Adrenal gland (tissue), 12 donors: ENCODE results near the gene ZNF780A. TPM values are rescaled to one million over a fixed set of nuclear protein-coding genes. Genes with fewer than 3 reads are reported as not detected.

Experiments
- DNase-seq, 7 donors: peaks; one replicate each; pipeline ENCODE4 v3.0.0-alpha.2; 2019 to 2020
- H3K27ac ChIP-seq, 5 donors: fragments of 200-600 bp; sonication (generic) in 4 of 5; 1 replicate in 3 of 5; 2 replicates in 2 of 5; pipeline versions ENCODE4 v1.5.1 to v1.8.0; 2016 to 2020; ENCODE audit warnings: mild to moderate bottlenecking in 1 of 5
- H3K27me3 ChIP-seq: fragments of 200-600 bp; 2 replicates; pipeline ENCODE4 v1.8.0; 2021
- H3K36me3 ChIP-seq, 2 donors: fragments of 200-600 bp; replicated peaks in 1 of 2; 1 replicate in 1 of 2; 2 replicates in 1 of 2; pipeline versions ENCODE4 v1.5.1 to v1.8.0; 2018 to 2022
- H3K4me1 ChIP-seq, 2 donors: fragments of 200-600 bp; replicated peaks in 1 of 2; 1 replicate in 1 of 2; 2 replicates in 1 of 2; pipeline versions ENCODE4 v1.5.1 to v1.8.0; 2018 to 2021
- H3K4me3 ChIP-seq, 4 donors: fragments of 200-600 bp; sonication (generic) in 3 of 4; one replicate each; pipeline ENCODE4 v1.5.1; 2016 to 2018
- H3K9me3 ChIP-seq, 3 donors: fragments of 200-600 bp; sonication (generic) in 1 of 3; replicated peaks in 1 of 3; 1 replicate in 2 of 3; 2 replicates in 1 of 3; pipeline versions ENCODE4 v1.5.1 to v1.8.0; 2016 to 2021
- POLR2A ChIP-seq, 2 donors: fragments of 450-650 bp; IDR thresholded peaks; one replicate each; pipeline ENCODE4 v1.6.1; 2017; ENCODE audit warnings: antibody characterized with exemption in 2 of 2, mild to moderate bottlenecking in 2 of 2, moderate library complexity in 1 of 2
- WGBS, 4 donors: extraction: QIAGEN DNeasy Blood & Tissue Kit in 2 of 4; methylation state at CpG; one replicate each; pipeline versions ENCODE4 v1.1.5 to v1.1.7; 2013 to 2017; 5-methylcytosine and 5-hydroxymethylcytosine counted together
- intact Hi-C, 2 donors: fragments of 100-400 bp; cut with DNase I; formaldehyde crosslinking; loops; one replicate each; pipeline versions ENCODE4 v1.14.1 to v1.15.0; 2022 to 2023
- polyA plus RNA-seq, 3 donors: library from polyadenylated mRNA; stranded (reverse); fragments of 200-250 nt in 2 of 3; fragments of 350-450 nt in 1 of 3; fragmentation: Illumina TruSeq in 1 of 3; extraction: RNeasy Lipid Tissue Mini Kit (QIAGEN cat#74804) in 1 of 3; gene quantifications; one replicate each; pipeline ENCODE4 v1.2.3, GENCODE V29; 2013 to 2014
- total RNA-seq, 9 donors: library from RNA; depleted of rRNA in 4 of 9; stranded (reverse); fragments of >200 nt in 4 of 9; fragments of 120-200 nt in 1 of 9; fragmentation: NEBNext Ultra II Directional in 1 of 9; extraction: Animal tissue kit (Norgen Biotek cat#: 25700) in 1 of 9; gene quantifications; one replicate each; pipeline versions ENCODE4 v1.1.0 to v1.2.4, GENCODE V29; 2013 to 2023
- TF ChIP-seq, protein P1 (sequence below), 6 experiments: fragments of 450-650 bp in 4 of 6; fragments of 200-600 bp in 2 of 6; sonication (generic) in 1 of 6; IDR thresholded peaks; 1 replicate in 5 of 6; 2 replicates in 1 of 6; pipeline versions ENCODE4 v1.5.1 to v1.8.0; 2016 to 2021; ENCODE audit warnings: antibody characterized with exemption in 6 of 6, mild to moderate bottlenecking in 2 of 6, moderate library complexity in 1 of 6
- donor health status: healthy with polysubstance abuse.
- donor health status: Bipolar disorder and iron deficiency.
- donor health status: DM: yes; HTN: yes; CAD: no.
- donor health status: DM: no; HTN: no; CAD: no.
- donor health status: DM: no; HTN: no; CAD: no.
- donor health status: DM: yes; HTN: yes; CAD: no.

The ZNF780A gene
- total and polyA plus RNA-seq, 12 donors: 12.9 to 65.6 (median 22.9) TPM

GRCh38 chr19:40093416-40093815 lies 2.7 kb upstream of the ZNF780A start:
- intact Hi-C loops: no loop called here
- TF ChIP-seq, protein P1, sequence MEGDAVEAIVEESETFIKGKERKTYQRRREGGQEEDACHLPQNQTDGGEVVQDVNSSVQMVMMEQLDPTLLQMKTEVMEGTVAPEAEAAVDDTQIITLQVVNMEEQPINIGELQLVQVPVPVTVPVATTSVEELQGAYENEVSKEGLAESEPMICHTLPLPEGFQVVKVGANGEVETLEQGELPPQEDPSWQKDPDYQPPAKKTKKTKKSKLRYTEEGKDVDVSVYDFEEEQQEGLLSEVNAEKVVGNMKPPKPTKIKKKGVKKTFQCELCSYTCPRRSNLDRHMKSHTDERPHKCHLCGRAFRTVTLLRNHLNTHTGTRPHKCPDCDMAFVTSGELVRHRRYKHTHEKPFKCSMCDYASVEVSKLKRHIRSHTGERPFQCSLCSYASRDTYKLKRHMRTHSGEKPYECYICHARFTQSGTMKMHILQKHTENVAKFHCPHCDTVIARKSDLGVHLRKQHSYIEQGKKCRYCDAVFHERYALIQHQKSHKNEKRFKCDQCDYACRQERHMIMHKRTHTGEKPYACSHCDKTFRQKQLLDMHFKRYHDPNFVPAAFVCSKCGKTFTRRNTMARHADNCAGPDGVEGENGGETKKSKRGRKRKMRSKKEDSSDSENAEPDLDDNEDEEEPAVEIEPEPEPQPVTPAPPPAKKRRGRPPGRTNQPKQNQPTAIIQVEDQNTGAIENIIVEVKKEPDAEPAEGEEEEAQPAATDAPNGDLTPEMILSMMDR (IDR thresholded peaks at IDR 0.05): no peak
- no peak for TF ChIP-seq POLR2A (IDR thresholded peaks at IDR 0.05)
- Histone ChIP-seq H3K4me1 (peaks cover 6 to 22% of the 10 kb centered on the region in 2 donors), H3K27ac (no peak overlapping the region), H3K36me3 (no peaks in the 10 kb centered on the region), H3K4me3 (no peak overlapping the region), H3K9me3 (no peaks in the 10 kb centered on the region), H3K27me3 (peaks cover 17% of the 10 kb centered on the region)
- 80 to 92% (median 88%) methylated on average over 1 of the region's 1 CpG for WGBS, 4 donors
- DNase-seq: no peak

DNA sequence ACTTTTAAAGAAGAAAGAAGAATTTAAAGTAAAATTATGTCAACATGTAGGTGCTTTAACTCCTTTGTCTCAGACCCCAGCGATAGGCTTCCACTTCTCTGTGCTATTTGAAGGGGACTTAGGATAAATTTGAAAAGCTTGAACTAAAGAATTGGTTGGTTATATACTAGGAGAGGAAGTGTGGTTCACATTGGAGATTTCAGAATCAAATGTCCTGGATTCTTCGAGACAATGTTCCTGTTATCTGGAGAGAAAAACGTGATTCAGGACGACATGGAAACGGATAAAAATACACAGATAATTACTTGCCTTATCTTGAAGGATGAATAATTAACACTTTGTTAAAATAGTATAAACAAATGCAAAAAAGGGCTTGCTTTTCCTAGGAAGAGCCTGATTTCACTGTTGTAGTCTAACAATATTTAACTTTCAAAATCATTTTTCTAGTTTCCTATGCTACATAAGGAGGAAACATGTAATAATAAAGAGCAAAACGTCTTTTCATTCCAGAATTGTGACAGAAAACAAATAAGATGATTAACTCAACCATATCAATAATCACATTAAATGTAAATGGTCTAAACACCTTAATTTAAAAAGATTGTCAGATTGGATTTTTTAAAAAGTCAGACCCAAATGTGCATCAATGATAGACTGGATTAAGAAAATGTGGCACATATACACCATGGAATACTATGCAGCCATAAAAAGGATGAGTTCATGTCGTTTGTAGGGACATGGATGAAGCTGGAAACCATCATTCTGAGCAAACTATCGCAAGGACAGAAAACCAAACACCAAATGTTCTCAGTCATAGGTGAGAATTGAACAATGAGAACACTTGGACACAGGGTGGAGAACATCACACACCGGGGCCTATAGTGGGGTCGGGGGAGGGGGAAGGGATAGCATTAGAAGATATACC lies 724 bp upstream of the ZNF780A start:
- DNase-seq: no peak
- H3K9me3 ChIP-seq: no peaks in the 10 kb centered on the region
- intact Hi-C loops: no loop called here

DNA sequence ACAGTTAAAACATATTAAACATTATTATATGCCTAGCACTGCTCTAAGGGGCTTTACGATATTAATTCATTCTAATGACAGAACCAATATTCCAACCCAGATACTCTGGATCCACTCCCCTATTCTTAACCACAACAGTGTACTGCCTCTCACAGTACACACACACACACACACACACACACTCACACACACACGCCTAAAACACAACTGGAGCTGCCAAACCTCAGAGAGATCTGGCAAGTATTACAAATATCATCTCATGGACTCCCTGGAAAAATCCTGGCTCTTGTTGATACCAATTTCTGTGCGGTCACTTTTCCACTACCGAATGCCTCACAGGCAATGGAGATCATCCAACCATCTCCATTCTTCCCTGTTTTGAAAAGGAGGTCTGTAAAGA lies 1.3 kb downstream of the ZNF780A start:
- Histone ChIP-seq H3K27ac (peak overlapping the region in 3 of 5 donors; percentile 90 to 95 (median 92)), H3K4me3 (peak overlapping the region in 2 of 4 donors; percentile 7 to 72), H3K4me1 (peaks cover 6 to 24% of the 10 kb centered on the region in 2 donors), H3K27me3 (no peaks in the 10 kb centered on the region), H3K9me3 (no peaks in the 10 kb centered on the region), H3K36me3 (peaks cover 0 to 2% of the 10 kb centered on the region in 2 donors)
- TF ChIP-seq, protein P1 (IDR thresholded peaks at IDR 0.05): no peak
- TF ChIP-seq POLR2A (IDR thresholded peaks at IDR 0.05): no peak
- DNase-seq: peak in 1 of 7 donors; percentile 17
- intact Hi-C loops: no loop called here
- WGBS, 4 donors: 60 to 68% (median 65%) methylated on average over 4 of the region's 4 CpGs

More for the DNA sequence above, 724 bp upstream of the ZNF780A start:
- WGBS, 4 donors: 39 to 42% (median 40%) methylated on average over 10 of the region's 10 CpGs
- Histone ChIP-seq H3K4me1 (peaks cover 6 to 24% of the 10 kb centered on the region in 2 donors), H3K27ac (peak overlapping the region; percentile 66 to 95 (median 90)), H3K36me3 (no peaks in the 10 kb centered on the region), H3K27me3 (peaks cover 11% of the 10 kb centered on the region), H3K4me3 (peak overlapping the region; percentile 62 to 88 (median 74))
- TF ChIP-seq, protein P1 (IDR thresholded peaks at IDR 0.05): no peak
- TF ChIP-seq POLR2A (IDR thresholded peaks at IDR 0.05): no peak

- TF ChIP-seq POLR2A (IDR thresholded peaks at IDR 0.05): no peak
- TF ChIP-seq, protein P1 (IDR thresholded peaks at IDR 0.05): no peak
- Histone ChIP-seq H3K4me3 (no peak overlapping the region), H3K9me3 (no peaks in the 10 kb centered on the region), H3K36me3 (peaks cover 0 to 11% of the 10 kb centered on the region in 2 donors), H3K4me1 (peaks cover 6 to 24% of the 10 kb centered on the region in 2 donors), H3K27ac (no peak overlapping the region), H3K27me3 (no peaks in the 10 kb centered on the region)
- intact Hi-C loops: no loop called here
- WGBS, 4 donors: 74 to 99% (median 91%) methylated on average over 5 of the region's 5 CpGs
- no peak for DNase-seq
These were observed 2.3 kb downstream of the ZNF780A start for GRCh38 chr19:40088299-40089047.
